WTC11 (cell line): ENCODE measurements around the gene NCAM2. TPM values are rescaled to one million over a fixed set of nuclear protein-coding genes. Genes with fewer than 3 reads are reported as not detected.

Source experiments
- ATAC-seq: fragments of 200-7000 bp; cut with Tn5 transposase; 2 replicates; pipeline ENCODE4 v1.10.0; 2021; ENCODE audit warnings: mild to moderate bottlenecking, moderate library complexity
- CTCF ChIA-PET: fragments of 300-600 bp; sonication (Branson Sonifier 250); formaldehyde crosslinking; loops from one replicate; lab custom pipeline; 2021; ENCODE audit warnings: antibody characterized with exemption; lab: Charles Lee
- POLR2A ChIA-PET: fragments of 350-600 bp; sonication (Branson Sonifier 250); formaldehyde crosslinking; loops from one replicate; lab custom pipeline; 2021; ENCODE audit warnings: antibody characterized with exemption; lab: Charles Lee
- DNase-seq: peaks from one replicate; pipeline ENCODE4 v3.0.0; 2021; ENCODE audit warnings: low spot score
- H3K27ac Mint-ChIP-seq: 2 replicates; pipeline ENCODE4 v1.8.0; 2021; ENCODE audit warnings: mixed read lengths
- H3K27me3 Mint-ChIP-seq: 2 replicates; pipeline ENCODE4 v1.8.0; 2021; ENCODE audit warnings: low read depth, mild to moderate bottlenecking, moderate library complexity, mixed read lengths
- H3K36me3 Mint-ChIP-seq: 2 replicates; pipeline ENCODE4 v1.8.0; 2021; ENCODE audit warnings: mixed read lengths
- H3K4me1 Mint-ChIP-seq: 2 replicates; pipeline ENCODE4 v1.8.0; 2022; ENCODE audit warnings: mixed read lengths
- H3K4me3 Mint-ChIP-seq: 2 replicates; pipeline ENCODE4 v1.8.0; 2021; ENCODE audit warnings: mild to moderate bottlenecking, moderate library complexity, mixed read lengths
- H3K9me3 Mint-ChIP-seq: 2 replicates; pipeline ENCODE4 v1.8.0; 2021; ENCODE audit warnings: mixed read lengths
- ELF4 ChIP-seq: sonication (generic); formaldehyde crosslinking; IDR thresholded peaks from 2 replicates; pipeline ENCODE4 v1.8.1; 2022; ENCODE audit warnings: low read depth, mild to moderate bottlenecking, moderate library complexity, missing genetic modification reagents
- FOXK1 ChIP-seq: sonication (generic); formaldehyde crosslinking; IDR thresholded peaks from 2 replicates; pipeline ENCODE4 v1.8.0; 2022; ENCODE audit warnings: mild to moderate bottlenecking, moderate library complexity, missing genetic modification reagents
- GABPB1 ChIP-seq: sonication (generic); formaldehyde crosslinking; IDR thresholded peaks from 2 replicates; pipeline ENCODE4 v1.8.1; 2023; ENCODE audit warnings: mild to moderate bottlenecking, missing genetic modification reagents
- NFE2L1 ChIP-seq: sonication (generic); formaldehyde crosslinking; IDR thresholded peaks from 2 replicates; pipeline ENCODE4 v1.8.1; 2023; ENCODE audit warnings: missing genetic modification reagents
- NR1H2 ChIP-seq: sonication (generic); formaldehyde crosslinking; IDR thresholded peaks from 2 replicates; pipeline ENCODE4 v1.9.0; 2021; ENCODE audit warnings: mild to moderate bottlenecking, moderate library complexity, missing genetic modification reagents
- OVOL2 ChIP-seq: fragments of 250-450 bp; sonication (Bioruptor Pico); IDR thresholded peaks from 2 replicates; pipeline ENCODE4 v1.9.0; 2021; ENCODE audit warnings: mild to moderate bottlenecking, borderline replicate concordance
- RELA ChIP-seq: sonication (generic); formaldehyde crosslinking; IDR thresholded peaks from 2 replicates; pipeline ENCODE4 v1.8.1; 2022; ENCODE audit warnings: missing genetic modification reagents, mild to moderate bottlenecking, borderline replicate concordance
- SMAD3 ChIP-seq: sonication (generic); formaldehyde crosslinking; IDR thresholded peaks from 2 replicates; pipeline ENCODE4 v1.8.0; 2022; ENCODE audit warnings: missing genetic modification reagents, mild to moderate bottlenecking, borderline replicate concordance
- SMAD4 ChIP-seq: sonication (generic); formaldehyde crosslinking; IDR thresholded peaks from 2 replicates; pipeline ENCODE4 v1.8.0; 2022; ENCODE audit warnings: mild to moderate bottlenecking, missing genetic modification reagents
- SP1 ChIP-seq: sonication (generic); formaldehyde crosslinking; conservative IDR thresholded peaks from 2 replicates; pipeline ENCODE4 v1.8.1; 2022; ENCODE audit warnings: missing genetic modification reagents
- TEAD1 ChIP-seq: sonication (generic); formaldehyde crosslinking; IDR thresholded peaks from 2 replicates; pipeline ENCODE4 v1.8.0; 2022; ENCODE audit warnings: mild to moderate bottlenecking, missing genetic modification reagents
- TP53 ChIP-seq: sonication (generic); formaldehyde crosslinking; IDR thresholded peaks from 2 replicates; pipeline ENCODE4 v1.8.1; 2023; ENCODE audit warnings: mild to moderate bottlenecking, missing genetic modification reagents
- USF2 ChIP-seq: sonication (generic); formaldehyde crosslinking; IDR thresholded peaks from 2 replicates; pipeline ENCODE4 v1.8.1; 2023; ENCODE audit warnings: mild to moderate bottlenecking, missing genetic modification reagents, moderate library complexity
- ZNF263 ChIP-seq: sonication (generic); formaldehyde crosslinking; IDR thresholded peaks from 2 replicates; pipeline ENCODE4 v1.8.1; 2022; ENCODE audit warnings: low read depth, mild to moderate bottlenecking, moderate library complexity, missing genetic modification reagents
- ZNF317 ChIP-seq: sonication (generic); formaldehyde crosslinking; IDR thresholded peaks from 2 replicates; pipeline ENCODE4 v1.8.1; 2023; ENCODE audit warnings: low read depth, mild to moderate bottlenecking, moderate library complexity, missing genetic modification reagents, borderline replicate concordance
- ZNF416 ChIP-seq: fragments of 250-450 bp; sonication (Bioruptor Pico); IDR thresholded peaks from 2 replicates; pipeline ENCODE4 v1.9.0; 2021; ENCODE audit warnings: mild to moderate bottlenecking, inconsistent platforms
- ZNF512 ChIP-seq: sonication (generic); formaldehyde crosslinking; IDR thresholded peaks from 2 replicates; pipeline ENCODE4 v1.8.1; 2022; ENCODE audit warnings: missing genetic modification reagents, borderline replicate concordance
- ZNF671 ChIP-seq: fragments of 250-450 bp; sonication (Bioruptor Pico); IDR thresholded peaks from 2 replicates; pipeline ENCODE4 v1.8.0; 2021; ENCODE audit warnings: mild to moderate bottlenecking
- total RNA-seq: library from RNA; stranded (reverse); gene quantifications from 3 replicates; pipeline ENCODE4 v1.2.3, GENCODE V29; 2021
- TF ChIP-seq, protein P1 (sequence below): sonication (generic); formaldehyde crosslinking; IDR thresholded peaks from 2 replicates; pipeline ENCODE4 v1.8.0; 2022; ENCODE audit warnings: missing genetic modification reagents
- TF ChIP-seq, protein P2 (sequence below): fragments of 250-450 bp; sonication (Bioruptor Pico); IDR thresholded peaks from 2 replicates; pipeline ENCODE4 v2.1.2; 2022; ENCODE audit warnings: mild to moderate bottlenecking, moderate library complexity
- TF ChIP-seq, protein P3 (sequence below): sonication (generic); formaldehyde crosslinking; conservative IDR thresholded peaks from 2 replicates; pipeline ENCODE4 v1.8.1; 2022; ENCODE audit warnings: mild to moderate bottlenecking, missing genetic modification reagents
- TF ChIP-seq, protein P4 (sequence below): fragments of 250-450 bp; sonication (Bioruptor Pico); IDR thresholded peaks from 2 replicates; pipeline ENCODE4 v1.9.0; 2021; ENCODE audit warnings: moderate library complexity, mild to moderate bottlenecking, inconsistent platforms, borderline replicate concordance

The NCAM2 gene
- total RNA-seq, 1 experiment from 2014 or later = 1.6 TPM

DNA sequence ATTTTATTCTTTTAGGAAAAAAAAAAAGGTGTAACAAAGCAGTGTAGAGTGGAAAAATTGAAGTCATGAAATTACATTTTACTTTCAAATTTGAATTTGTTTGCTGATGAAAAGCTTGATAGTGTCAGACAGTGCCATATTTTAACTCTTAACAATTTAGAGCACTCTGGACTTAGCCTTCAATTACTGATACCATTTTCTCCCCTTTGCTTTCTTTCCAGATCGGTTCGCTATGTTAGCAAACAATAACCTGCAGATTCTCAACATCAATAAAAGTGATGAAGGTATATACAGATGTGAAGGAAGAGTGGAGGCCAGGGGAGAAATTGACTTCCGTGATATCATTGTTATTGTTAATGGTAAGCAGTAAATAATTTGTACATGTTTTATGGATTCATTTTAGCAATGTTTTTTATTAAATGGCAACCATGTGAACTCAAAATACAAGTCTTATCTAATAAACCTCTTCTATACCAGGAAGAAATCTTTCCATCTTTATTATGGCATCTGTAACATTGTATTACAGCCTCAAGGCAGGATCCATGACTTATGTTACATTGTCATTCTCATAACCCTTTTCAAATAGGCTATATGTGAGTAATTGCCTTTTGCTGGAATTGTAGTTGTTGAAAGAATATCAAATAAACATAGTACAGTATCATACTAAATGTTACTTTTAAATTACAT lies 293.8 kb downstream of the NCAM2 start:
- Mint-ChIP-seq H3K27ac (no peak overlapping the region), H3K4me1 (no peaks in the 10 kb centered on the region)
- ChIA-PET CTCF (no interaction called here), POLR2A (no interaction called here)
- no peak for DNase-seq
- TF ChIP-seq OVOL2 (CRISPR knock-in tag) (no peak), RELA (CRISPR knock-in tag) (no peak), TEAD1 (no peak)
- TF ChIP-seq, protein P1, sequence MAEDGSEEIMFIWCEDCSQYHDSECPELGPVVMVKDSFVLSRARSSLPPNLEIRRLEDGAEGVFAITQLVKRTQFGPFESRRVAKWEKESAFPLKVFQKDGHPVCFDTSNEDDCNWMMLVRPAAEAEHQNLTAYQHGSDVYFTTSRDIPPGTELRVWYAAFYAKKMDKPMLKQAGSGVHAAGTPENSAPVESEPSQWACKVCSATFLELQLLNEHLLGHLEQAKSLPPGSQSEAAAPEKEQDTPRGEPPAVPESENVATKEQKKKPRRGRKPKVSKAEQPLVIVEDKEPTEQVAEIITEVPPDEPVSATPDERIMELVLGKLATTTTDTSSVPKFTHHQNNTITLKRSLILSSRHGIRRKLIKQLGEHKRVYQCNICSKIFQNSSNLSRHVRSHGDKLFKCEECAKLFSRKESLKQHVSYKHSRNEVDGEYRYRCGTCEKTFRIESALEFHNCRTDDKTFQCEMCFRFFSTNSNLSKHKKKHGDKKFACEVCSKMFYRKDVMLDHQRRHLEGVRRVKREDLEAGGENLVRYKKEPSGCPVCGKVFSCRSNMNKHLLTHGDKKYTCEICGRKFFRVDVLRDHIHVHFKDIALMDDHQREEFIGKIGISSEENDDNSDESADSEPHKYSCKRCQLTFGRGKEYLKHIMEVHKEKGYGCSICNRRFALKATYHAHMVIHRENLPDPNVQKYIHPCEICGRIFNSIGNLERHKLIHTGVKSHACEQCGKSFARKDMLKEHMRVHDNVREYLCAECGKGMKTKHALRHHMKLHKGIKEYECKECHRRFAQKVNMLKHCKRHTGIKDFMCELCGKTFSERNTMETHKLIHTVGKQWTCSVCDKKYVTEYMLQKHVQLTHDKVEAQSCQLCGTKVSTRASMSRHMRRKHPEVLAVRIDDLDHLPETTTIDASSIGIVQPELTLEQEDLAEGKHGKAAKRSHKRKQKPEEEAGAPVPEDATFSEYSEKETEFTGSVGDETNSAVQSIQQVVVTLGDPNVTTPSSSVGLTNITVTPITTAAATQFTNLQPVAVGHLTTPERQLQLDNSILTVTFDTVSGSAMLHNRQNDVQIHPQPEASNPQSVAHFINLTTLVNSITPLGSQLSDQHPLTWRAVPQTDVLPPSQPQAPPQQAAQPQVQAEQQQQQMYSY (CRISPR knock-in tag) = no peak
- TF ChIP-seq, protein P2, sequence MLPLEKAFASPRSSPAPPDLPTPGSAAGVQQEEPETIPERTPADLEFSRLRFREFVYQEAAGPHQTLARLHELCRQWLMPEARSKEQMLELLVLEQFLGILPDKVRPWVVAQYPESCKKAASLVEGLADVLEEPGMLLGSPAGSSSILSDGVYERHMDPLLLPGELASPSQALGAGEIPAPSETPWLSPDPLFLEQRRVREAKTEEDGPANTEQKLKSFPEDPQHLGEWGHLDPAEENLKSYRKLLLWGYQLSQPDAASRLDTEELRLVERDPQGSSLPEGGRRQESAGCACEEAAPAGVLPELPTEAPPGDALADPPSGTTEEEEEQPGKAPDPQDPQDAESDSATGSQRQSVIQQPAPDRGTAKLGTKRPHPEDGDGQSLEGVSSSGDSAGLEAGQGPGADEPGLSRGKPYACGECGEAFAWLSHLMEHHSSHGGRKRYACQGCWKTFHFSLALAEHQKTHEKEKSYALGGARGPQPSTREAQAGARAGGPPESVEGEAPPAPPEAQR (CRISPR knock-in tag) = no peak
- TF ChIP-seq, all 79 proteins: peak for 0
- Mint-ChIP-seq H3K9me3 (peaks cover 9% of the 10 kb centered on the region), H3K36me3 (no peaks in the 10 kb centered on the region), H3K4me3 (no peak overlapping the region), H3K27me3 (no peaks in the 10 kb centered on the region)
- ATAC-seq = no peak

DNA sequence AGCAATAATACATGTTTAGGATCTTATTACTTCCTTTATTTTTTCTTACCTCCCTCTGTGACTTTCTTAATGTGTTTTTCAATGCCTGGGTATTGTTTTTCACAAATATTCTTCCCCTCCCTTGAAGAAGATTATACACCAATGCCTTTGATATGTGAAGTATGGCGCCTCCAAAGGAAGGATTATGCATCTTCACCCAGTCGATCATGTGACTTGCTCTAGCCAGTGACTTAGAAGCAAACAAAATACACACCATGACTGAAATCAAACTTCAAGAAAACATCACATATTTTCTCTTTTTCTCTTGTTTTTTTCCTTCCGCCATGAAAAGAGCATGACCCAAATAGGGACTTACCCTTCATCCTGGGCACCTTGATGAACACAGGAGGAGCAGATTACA lies 297.1 kb downstream of the NCAM2 start:
- H3K27ac Mint-ChIP-seq = no peak overlapping the region
- H3K9me3 Mint-ChIP-seq = peaks cover 9% of the 10 kb centered on the region
- ChIA-PET CTCF (no interaction called here), POLR2A (no interaction called here)
- no peaks in the 10 kb centered on the region for H3K36me3 Mint-ChIP-seq
- DNase-seq = no peak
- H3K4me3 Mint-ChIP-seq = no peak overlapping the region
- H3K27me3 Mint-ChIP-seq = no peaks in the 10 kb centered on the region
- no peak for ATAC-seq
- TF ChIP-seq, protein P3, sequence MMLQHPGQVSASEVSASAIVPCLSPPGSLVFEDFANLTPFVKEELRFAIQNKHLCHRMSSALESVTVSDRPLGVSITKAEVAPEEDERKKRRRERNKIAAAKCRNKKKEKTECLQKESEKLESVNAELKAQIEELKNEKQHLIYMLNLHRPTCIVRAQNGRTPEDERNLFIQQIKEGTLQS (CRISPR knock-in tag) = no peak
- 0 out of 2 replicates have a peak, but pooled peaks have one; percentile 26 for TF ChIP-seq USF2 (CRISPR knock-in tag)
- peaks cover 15% of the 10 kb centered on the region for H3K4me1 Mint-ChIP-seq

DNA sequence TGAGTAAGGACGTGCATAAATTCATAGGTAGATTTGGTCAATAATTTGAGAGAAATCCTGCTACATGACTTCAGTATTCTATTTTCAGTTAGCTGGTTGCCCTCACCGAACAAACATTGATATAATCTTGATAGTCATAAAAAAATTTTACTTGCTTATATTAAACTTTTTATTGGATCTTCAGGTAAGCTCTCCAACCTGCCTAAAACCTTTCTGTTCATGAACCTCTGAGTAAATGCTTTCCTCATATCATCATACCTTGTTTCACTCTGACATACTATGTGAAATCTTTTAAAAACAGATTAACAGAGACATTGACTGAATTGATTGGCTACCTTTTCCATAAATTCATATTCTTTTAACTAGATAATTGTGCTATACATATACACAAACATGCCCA lies 299.0 kb downstream of the NCAM2 start:
- H3K27me3 Mint-ChIP-seq = no peaks in the 10 kb centered on the region
- ATAC-seq = no peak
- H3K4me1 Mint-ChIP-seq = peaks cover 17% of the 10 kb centered on the region
- ChIA-PET CTCF (no interaction called here), POLR2A (no interaction called here)
- DNase-seq = no peak
- no peak overlapping the region for H3K27ac Mint-ChIP-seq
- no peaks in the 10 kb centered on the region for H3K36me3 Mint-ChIP-seq
- no peak overlapping the region for H3K4me3 Mint-ChIP-seq
- H3K9me3 Mint-ChIP-seq = peaks cover 10% of the 10 kb centered on the region
- TF ChIP-seq FOXK1 (CRISPR knock-in tag) (no peak), NR1H2 (CRISPR knock-in tag) (no peak), ELF4 (CRISPR knock-in tag) (no peak), SP1 (CRISPR knock-in tag) (no peak), TP53 (CRISPR knock-in tag) (no peak), ZNF671 (no peak), GABPB1 (CRISPR knock-in tag) (no peak), ZNF512 (CRISPR knock-in tag) (no peak), SMAD3 (CRISPR knock-in tag) (no peak), ZNF317 (CRISPR knock-in tag) (no peak), ZNF263 (CRISPR knock-in tag) (no peak), ZNF416 (no peak), NFE2L1 (CRISPR knock-in tag) (no peak), SMAD4 (CRISPR knock-in tag) (no peak)
- TF ChIP-seq, protein P4, sequence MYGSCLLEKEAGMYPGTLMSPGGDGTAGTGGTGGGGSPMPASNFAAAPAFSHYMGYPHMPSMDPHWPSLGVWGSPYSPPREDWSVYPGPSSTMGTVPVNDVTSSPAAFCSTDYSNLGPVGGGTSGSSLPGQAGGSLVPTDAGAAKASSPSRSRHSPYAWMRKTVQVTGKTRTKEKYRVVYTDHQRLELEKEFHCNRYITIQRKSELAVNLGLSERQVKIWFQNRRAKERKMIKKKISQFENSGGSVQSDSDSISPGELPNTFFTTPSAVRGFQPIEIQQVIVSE (CRISPR knock-in tag) = no peak
- TF ChIP-seq, protein P3 (CRISPR knock-in tag) = no peak
